HG02840 (cell line): Measurements from ENCODE around the gene PDE9A.
"Not testable (repeated sequence)": the region's sequence is repeated elsewhere in the genome, so short reads cannot be mapped to it uniquely, and the experiment has no call there.

Experiments used
- ATAC-seq: cut with Tn5 transposase; IDR thresholded peaks from one replicate; pipeline ENCODE4 v1.9.1; 2021; ENCODE audit warnings: mild to moderate bottlenecking, moderate library complexity, moderate number of reproducible peaks; ENCODE audit not compliant: unreplicated experiment, low FRiP score

PDE9A gene

GRCh38 chr21:42784896-42785451 lies 131.6 kb downstream of the PDE9A start:
- ATAC-seq: no peak

GRCh38 chr21:42785666-42786427 lies 132.4 kb downstream of the PDE9A start:
- no peak for ATAC-seq

- ATAC-seq: no peak
Observed at GRCh38 chr21:42786884-42787283, 133.5 kb downstream of the PDE9A start.

GRCh38 chr21:42787613-42788012 lies 134.2 kb downstream of the PDE9A start:
- ATAC-seq: no peak

GRCh38 chr21:42790520-42791065 lies 137.2 kb downstream of the PDE9A start:
- ATAC-seq: no peak

- no peak for ATAC-seq
Observed at GRCh38 chr21:42793774-42794173, 140.4 kb downstream of the PDE9A start.

- ATAC-seq: no peak
Observed at GRCh38 chr21:42794551-42794950, 141.1 kb downstream of the PDE9A start.

GRCh38 chr21:42796327-42797062 lies 143.1 kb downstream of the PDE9A start:
- no peak for ATAC-seq

GRCh38 chr21:42797522-42797921 lies 144.1 kb downstream of the PDE9A start:
- ATAC-seq: no peak

GRCh38 chr21:42798106-42798505 lies 144.7 kb downstream of the PDE9A start:
- ATAC-seq: no peak

GRCh38 chr21:42799516-42799915 lies 146.1 kb downstream of the PDE9A start:
- no peak for ATAC-seq

- no peak for ATAC-seq
Observed at GRCh38 chr21:42799948-42800347, 146.5 kb downstream of the PDE9A start.

GRCh38 chr21:42801616-42802015 lies 148.2 kb downstream of the PDE9A start:
- not testable (repeated sequence) for ATAC-seq

- no peak for ATAC-seq
Observed at GRCh38 chr21:42806509-42807140, 153.2 kb downstream of the PDE9A start.

- not testable (repeated sequence) for ATAC-seq
Observed at GRCh38 chr21:42807293-42807895, 154.0 kb downstream of the PDE9A start.

GRCh38 chr21:42807938-42808613 lies 154.7 kb downstream of the PDE9A start:
- no peak for ATAC-seq

GRCh38 chr21:42809171-42809570 lies 155.8 kb downstream of the PDE9A start:
- no peak for ATAC-seq

GRCh38 chr21:42809577-42810475 lies 156.4 kb downstream of the PDE9A start:
- no peak for ATAC-seq

- ATAC-seq: no peak
Observed at GRCh38 chr21:42811960-42812359, 158.5 kb downstream of the PDE9A start.
